Esophagus squamous epithelium (tissue), 4 donors: ENCODE data around the gene MEIS2.

Experiments
- CTCF ChIP-seq, 6 experiments: fragments of 450-650 bp in 4 of 6; fragments of 200-600 bp in 2 of 6; sonication (generic) in 2 of 6; IDR thresholded peaks; one replicate each; pipeline ENCODE4 v1.5.1; 2016 to 2019; ENCODE audit warnings: antibody characterized with exemption in 6 of 6, mild to moderate bottlenecking in 4 of 6, moderate library complexity in 4 of 6
- POLR2A ChIP-seq, 4 donors: fragments of 450-650 bp; IDR thresholded peaks; one replicate each; pipeline ENCODE4 v1.6.1; 2017; ENCODE audit warnings: antibody characterized with exemption in 4 of 4, mild to moderate bottlenecking in 4 of 4, moderate library complexity in 3 of 4

GRCh38 chr15:37117030-37117429 lies 16.7 kb upstream of the MEIS2 start:
- no peak for TF ChIP-seq CTCF (IDR thresholded peaks at IDR 0.05)
- TF ChIP-seq POLR2A (IDR thresholded peaks at IDR 0.05) = no peak
